SK-N-SH (cell line): ENCODE results near the gene LTBP1. TPM values are rescaled to one million over a fixed set of nuclear protein-coding genes. Genes with fewer than 3 reads are reported as not detected.

Experiments used
- CTCF ChIA-PET: fragments of 300-600, 350-600 bp; formaldehyde crosslinking; extraction: SDS; loops from one replicate; lab custom pipeline; 2021; lab: Yijun Ruan, JAX
- POLR2A ChIA-PET: fragments of 350-600 bp; sonication (Branson Sonifier 250); formaldehyde crosslinking; extraction: SDS; loops from one replicate; lab custom pipeline; 2020; ENCODE audit warnings: antibody characterized with exemption, inconsistent platforms; lab: Yijun Ruan, JAX
- DNase-seq: peaks from one replicate; pipeline ENCODE4 v3.0.0; 2012
- H2AFZ ChIP-seq: fragments of 200-600 bp; sonication (generic); 2 replicates; pipeline ENCODE4 v1.8.1; 2016; ENCODE audit warnings: antibody characterized with exemption, mild to moderate bottlenecking, low read depth
- H3F3A ChIP-seq: fragments of 200-600 bp; sonication (generic); replicated peaks from 2 replicates; pipeline ENCODE3; 2016; ENCODE audit warnings: antibody characterized with exemption, mild to moderate bottlenecking; ENCODE audit not compliant: insufficient read depth
- H3K27ac ChIP-seq, 2 experiments: fragments of 200-500 bp in 1 of 2; fragments of 200-600 bp in 1 of 2; sonication (Bioruptor generic) in 1 of 2; sonication (generic), shearing (Covaris generic) in 1 of 2; 2 replicates each; pipeline versions ENCODE4 v1.5.1 to v1.6.1; 2014 to 2016; ENCODE audit warnings: low read depth in 2 of 2, inconsistent platforms in 1 of 2, low read length in 1 of 2, mild to moderate bottlenecking in 1 of 2, mixed read lengths in 1 of 2
- H3K27me3 ChIP-seq: fragments of 200-600 bp; sonication (generic), shearing (Covaris generic); 2 replicates; pipeline ENCODE4 v1.6.1; 2016; ENCODE audit warnings: mixed run types; ENCODE audit not compliant: insufficient read depth
- H3K36me3 ChIP-seq, 2 experiments: fragments of 200-500 bp in 1 of 2; fragments of 200-600 bp in 1 of 2; sonication (Bioruptor generic) in 1 of 2; sonication (generic) in 1 of 2; replicated peaks in 1 of 2; 2 replicates each; pipeline versions ENCODE3 to v1.5.1; 2014 to 2016; ENCODE audit warnings: low read length in 1 of 2, mild to moderate bottlenecking in 1 of 2; ENCODE audit not compliant: insufficient read depth in 2 of 2, control insufficient read depth in 1 of 2
- H3K4me1 ChIP-seq, 2 experiments: fragments of 200-500 bp in 1 of 2; fragments of 200-600 bp in 1 of 2; sonication (Bioruptor generic) in 1 of 2; sonication (generic), shearing (Covaris generic) in 1 of 2; 2 replicates each; pipeline versions ENCODE4 v1.5.1 to v1.6.1; 2014 to 2016; ENCODE audit warnings: low read depth in 1 of 2, low read length in 1 of 2, mixed run types in 1 of 2; ENCODE audit not compliant: insufficient read depth in 2 of 2, control insufficient read depth in 1 of 2
- H3K4me2 ChIP-seq: fragments of 200-600 bp; sonication (generic), shearing (Covaris generic); 2 replicates; pipeline ENCODE4 v1.6.1; 2017; ENCODE audit warnings: mixed run types
- H3K4me3 ChIP-seq, 2 experiments: fragments of 200-500 bp in 1 of 2; fragments of 200-600 bp in 1 of 2; sonication (Bioruptor generic) in 1 of 2; sonication (generic), shearing (Covaris generic) in 1 of 2; 2 replicates each; pipeline versions ENCODE4 v1.5.1 to v1.8.1; 2014 to 2016; ENCODE audit warnings: low read depth in 2 of 2, inconsistent platforms in 1 of 2, low read length in 1 of 2, mild to moderate bottlenecking in 1 of 2, mixed read lengths in 1 of 2, moderate library complexity in 1 of 2
- H3K79me2 ChIP-seq: fragments of 200-600 bp; sonication (generic); 2 replicates; pipeline ENCODE4 v1.8.1; 2017; ENCODE audit warnings: mild to moderate bottlenecking; ENCODE audit not compliant: insufficient read depth
- H3K9ac ChIP-seq: fragments of 200-600 bp; sonication (generic); 2 replicates; pipeline ENCODE4 v1.6.1; 2017; ENCODE audit warnings: mixed run types
- H3K9me2 ChIP-seq: fragments of 200-600 bp; sonication (generic); 2 replicates; pipeline ENCODE4 v1.6.1; 2017; ENCODE audit warnings: mixed run types
- H3K9me3 ChIP-seq: fragments of 200-600 bp; sonication (generic); 2 replicates; pipeline ENCODE4 v1.6.1; 2017; ENCODE audit warnings: mixed run types, mild to moderate bottlenecking, moderate library complexity
- H4K20me1 ChIP-seq: fragments of 200-600 bp; sonication (generic); 2 replicates; pipeline ENCODE4 v1.6.1; 2017; ENCODE audit warnings: mild to moderate bottlenecking, mixed run types; ENCODE audit not compliant: insufficient read depth
- CHD2 ChIP-seq: fragments of 150-350 bp; IDR thresholded peaks from 2 replicates; pipeline ENCODE4 v1.6.1; 2018; ENCODE audit warnings: low read length; ENCODE audit not compliant: partially characterized antibody
- CTCF ChIP-seq: fragments of 200-600 bp; sonication (generic); IDR thresholded peaks from 2 replicates; pipeline ENCODE4 v1.6.1; 2017; ENCODE audit warnings: antibody characterized with exemption, mild to moderate bottlenecking, moderate library complexity
- FOXM1 ChIP-seq: IDR thresholded peaks from 2 replicates; pipeline ENCODE4 v1.4.0; 2012; ENCODE audit warnings: low read depth, mild to moderate bottlenecking
- MEF2A ChIP-seq: IDR thresholded peaks from 2 replicates; pipeline ENCODE4 v1.4.0; 2012; ENCODE audit warnings: low read depth, borderline replicate concordance
- PBX3 ChIP-seq: IDR thresholded peaks from 2 replicates; pipeline ENCODE4; 2012
- RCOR1 ChIP-seq: fragments of 150-350 bp; IDR thresholded peaks from 2 replicates; pipeline ENCODE4 v1.6.1; 2017; ENCODE audit warnings: antibody characterized with exemption, low read length
- SMC3 ChIP-seq: IDR thresholded peaks from 2 replicates; pipeline ENCODE4 v1.6.1; 2012; ENCODE audit warnings: low read depth, low read length, improper control_type of control experiment
- TCF12 ChIP-seq: IDR thresholded peaks from 2 replicates; pipeline ENCODE4 v1.4.0; 2012
- USF1 ChIP-seq: IDR thresholded peaks from 2 replicates; pipeline ENCODE4 v1.4.0; 2012; ENCODE audit warnings: low read depth, borderline replicate concordance
- USF2 ChIP-seq: fragments of 150-350 bp; IDR thresholded peaks from 2 replicates; pipeline ENCODE4 v1.6.1; 2017; ENCODE audit warnings: antibody characterized with exemption, low read length, low read depth, borderline replicate concordance
- WGBS: methylation state at CpG from one replicate; pipeline ENCODE4 v1.1.6; 2017; ENCODE audit warnings: low lambda C conversion rate; 5-methylcytosine and 5-hydroxymethylcytosine counted together
- polyA plus RNA-seq, 3 experiments: library from polyadenylated mRNA; depleted of rRNA; stranded (reverse); fragments of >200 nt; gene quantifications; 2 replicates each; pipeline ENCODE4 v1.2.3, GENCODE V29; 2012

LTBP1 gene
- polyA plus RNA-seq, 1 of the 3 experiments (the other 2 are of a cell fraction) = 467 TPM

GRCh38 chr2:33064349-33064801, 117.6 kb downstream of the LTBP1 start:
- H3K27ac ChIP-seq = peak overlapping the region in 1 of 2 experiments; percentile 29; a peak in 1 of 4 replicates
- TF ChIP-seq TCF12 = peak; percentile 54
- peak; percentile 1; the same call in 1 of the 2 replicates for TF ChIP-seq PBX3
- no peak for TF ChIP-seq SMC3
- H3K4me3 ChIP-seq = no peak overlapping the region
- 62% methylated on average over 3 of the region's 3 CpGs for WGBS
- H3K4me1 ChIP-seq = peaks cover 0 to 20% of the 10 kb centered on the region in 2 experiments; a peak in 2 of 4 replicates
- peaks cover 18% of the 10 kb centered on the region for H3F3A ChIP-seq
- H3K9ac ChIP-seq = no peak overlapping the region
- H3K9me3 ChIP-seq = peaks cover 9% of the 10 kb centered on the region; the same call in 1 of the 2 replicates
- H3K36me3 ChIP-seq = no peaks in the 10 kb centered on the region
- no peaks in the 10 kb centered on the region for H4K20me1 ChIP-seq
- ChIA-PET POLR2A (no interaction called here), CTCF (interaction anchor here (0.9 kb wide), 1 partner anchor 114 kb away, joined by 3 read pairs; no protein-coding TSS in a partner anchor)
- H2AFZ ChIP-seq = no peak overlapping the region
- H3K79me2 ChIP-seq = 0 out of 2 replicates have a peak, but pooled peaks cover 5% of the 10 kb centered on the region
- H3K9me2 ChIP-seq = no peaks in the 10 kb centered on the region
- no peak for DNase-seq
- no peaks in the 10 kb centered on the region for H3K27me3 ChIP-seq
- no peak overlapping the region for H3K4me2 ChIP-seq

- Histone ChIP-seq H3K9me3 (peaks cover 9% of the 10 kb centered on the region; the same call in 1 of the 2 replicates), H3F3A (peaks cover 18% of the 10 kb centered on the region), H3K79me2 (0 out of 2 replicates have a peak, but pooled peaks cover 5% of the 10 kb centered on the region), H3K9me2 (no peaks in the 10 kb centered on the region), H3K27me3 (no peaks in the 10 kb centered on the region), H3K9ac (no peak overlapping the region)
- CTCF ChIA-PET = interaction anchor here (0.9 to 1.2 kb wide), 2 partner anchors 9 to 15 kb away, joined by 3 read pairs; no protein-coding TSS in a partner anchor
- TF ChIP-seq FOXM1 (no peak), SMC3 (no peak), CTCF (no peak), CHD2 (no peak), RCOR1 (no peak), USF2 (no peak), USF1 (no peak), MEF2A (no peak)
- TF ChIP-seq, all 33 proteins: peak for 0
- Histone ChIP-seq H3K36me3 (no peaks in the 10 kb centered on the region), H3K27ac (peak overlapping the region in 1 of 2 experiments; percentile 89; a peak in 1 of 4 replicates), H3K4me1 (peaks cover 0 to 25% of the 10 kb centered on the region in 2 experiments; a peak in 2 of 4 replicates), H3K4me2 (no peak overlapping the region), H3K4me3 (no peak overlapping the region), H4K20me1 (no peaks in the 10 kb centered on the region), H2AFZ (no peak overlapping the region)
- POLR2A ChIA-PET = no interaction called here
- DNase-seq = no peak
Measured at GRCh38 chr2:33067598-33067997, 120.8 kb downstream of the LTBP1 start.
